ENCODE data around the gene SDK1.

SDK1 gene

DNA sequence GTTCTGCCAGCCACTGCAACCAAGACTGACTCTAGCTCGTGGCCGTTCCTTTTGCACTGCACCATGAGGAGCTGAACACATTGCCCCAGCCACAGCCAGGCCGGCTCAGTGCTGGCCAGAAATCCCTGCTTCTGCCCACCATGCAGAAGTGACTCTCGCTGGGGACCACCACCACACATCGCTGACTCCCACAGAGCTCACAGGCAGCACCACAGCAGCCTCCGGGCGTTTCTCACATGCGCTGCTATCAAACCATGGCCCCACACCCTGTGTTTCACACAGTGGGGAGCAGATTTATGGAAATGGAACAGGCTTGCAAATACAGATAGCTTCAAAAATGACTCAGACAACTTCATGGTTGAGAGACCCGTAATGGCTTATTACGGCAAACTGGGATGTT, 15.4 kb upstream of the SDK1 start:
- no peak for DNase-seq

DNA sequence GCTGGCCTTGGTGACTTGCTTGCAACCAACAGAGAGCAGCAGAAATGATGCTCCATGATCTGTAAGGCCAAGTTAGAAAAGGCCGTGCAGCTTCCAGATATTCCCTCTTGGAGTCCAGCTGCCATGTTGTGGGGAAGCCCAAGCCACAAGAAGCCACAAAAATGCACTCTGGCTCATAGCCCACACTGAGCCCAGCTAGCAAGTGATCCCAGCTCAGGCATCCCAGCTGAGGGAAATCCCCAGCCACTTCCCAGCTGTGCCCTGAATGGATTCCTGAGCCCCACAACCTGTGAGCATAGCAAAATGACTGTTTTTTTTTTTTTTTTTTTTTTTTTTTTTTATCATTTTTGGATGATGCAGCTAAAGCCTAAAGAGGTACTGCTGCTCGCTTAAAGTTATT, 11.1 kb upstream of the SDK1 start:
- no peak for DNase-seq

GRCh38 chr7:3292694-3293093, 8.4 kb upstream of the SDK1 start:
- DNase-seq, result no peak

DNA sequence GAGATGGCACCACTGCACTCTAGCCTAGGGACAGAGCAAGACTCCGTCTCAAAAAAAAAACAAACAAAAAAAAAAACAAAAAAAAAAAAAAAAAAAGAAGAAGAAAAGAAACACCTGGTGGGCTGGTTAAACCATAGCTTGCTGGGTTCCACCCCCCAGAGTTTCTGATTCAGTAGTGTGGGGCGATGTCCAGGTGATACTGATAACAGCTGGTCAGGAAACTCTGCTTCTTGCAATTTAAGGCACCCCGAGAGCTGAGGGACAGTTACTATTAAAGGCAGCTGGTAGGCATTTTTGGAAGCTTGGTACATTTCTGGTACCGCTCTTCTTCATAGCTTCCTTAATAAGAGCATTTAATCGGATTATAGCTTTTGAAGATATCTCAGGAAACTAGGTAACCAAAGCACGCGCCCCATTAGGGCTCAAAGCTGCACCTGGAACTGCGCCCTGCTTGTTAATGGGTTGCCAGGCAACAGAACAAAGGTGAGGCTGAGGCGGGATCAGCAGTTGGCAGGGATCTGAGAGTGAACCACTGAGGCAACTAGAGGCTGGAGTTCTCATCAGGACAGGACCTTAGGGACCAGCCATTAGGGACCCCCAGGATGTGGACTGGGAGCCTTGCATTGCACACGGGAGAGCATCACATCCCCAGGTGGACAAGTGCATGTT, 6.5 kb upstream of the SDK1 start:
- DNase-seq, result peak; percentile 90

DNA sequence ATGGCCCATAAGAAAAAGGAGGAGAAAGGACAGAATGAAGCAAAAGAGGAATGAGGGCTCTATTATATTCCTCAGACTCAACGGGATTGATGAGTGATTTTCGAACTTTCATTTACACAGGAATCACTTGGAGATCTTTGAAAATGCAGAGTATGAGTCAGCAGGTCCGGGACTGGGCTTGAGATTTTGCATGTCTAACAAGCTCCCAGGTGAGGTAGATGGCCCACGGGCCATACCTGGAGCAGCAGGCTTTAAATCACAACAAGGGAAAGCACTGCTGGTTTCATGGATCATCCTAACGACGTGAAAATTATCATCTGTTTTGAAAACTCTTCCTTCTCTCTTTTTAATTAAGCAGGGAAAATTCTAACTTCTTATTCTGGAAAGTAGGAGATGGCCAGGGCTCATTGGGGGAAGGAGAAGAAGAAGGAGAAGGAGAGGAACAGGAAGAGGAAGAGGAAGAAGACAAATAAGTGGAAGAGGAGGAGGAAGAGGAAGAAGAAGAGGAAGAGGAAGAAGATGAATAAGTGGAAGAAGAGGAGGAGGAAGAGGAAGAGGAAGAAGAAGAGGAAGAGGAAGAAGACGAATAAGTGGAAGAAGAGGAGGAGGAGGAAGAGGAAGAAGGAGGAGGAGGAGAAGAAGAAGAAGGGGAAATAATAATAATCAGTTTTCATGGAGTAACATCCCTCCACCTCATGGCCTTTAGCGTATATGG, 3.8 kb upstream of the SDK1 start:
- no peak for DNase-seq

DNA sequence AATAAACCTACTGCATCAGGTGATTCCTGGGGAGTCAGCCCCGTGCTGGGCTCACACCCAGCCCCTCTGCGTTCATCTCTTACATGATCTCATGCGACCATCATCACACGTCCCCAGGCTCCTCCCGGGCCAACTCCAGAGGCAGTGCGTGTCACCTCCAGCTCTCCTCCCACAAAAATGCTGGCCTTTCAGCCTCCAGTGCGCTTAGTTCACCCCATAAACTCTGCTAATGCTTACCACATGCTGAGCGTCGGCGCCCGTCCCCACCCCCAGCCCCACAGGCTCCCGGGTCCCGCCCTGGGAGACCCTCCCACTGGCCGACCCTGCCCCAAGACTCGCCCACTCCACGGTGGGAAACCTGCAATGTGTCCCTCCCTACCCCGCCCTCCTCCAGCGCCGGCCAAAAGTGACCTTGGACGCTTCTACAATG, 816 bp upstream of the SDK1 start:
- DNase-seq, result peak; percentile 18

GRCh38 chr7:3301449-3301731, 338 bp downstream of the SDK1 start:
- no peak for DNase-seq

DNA sequence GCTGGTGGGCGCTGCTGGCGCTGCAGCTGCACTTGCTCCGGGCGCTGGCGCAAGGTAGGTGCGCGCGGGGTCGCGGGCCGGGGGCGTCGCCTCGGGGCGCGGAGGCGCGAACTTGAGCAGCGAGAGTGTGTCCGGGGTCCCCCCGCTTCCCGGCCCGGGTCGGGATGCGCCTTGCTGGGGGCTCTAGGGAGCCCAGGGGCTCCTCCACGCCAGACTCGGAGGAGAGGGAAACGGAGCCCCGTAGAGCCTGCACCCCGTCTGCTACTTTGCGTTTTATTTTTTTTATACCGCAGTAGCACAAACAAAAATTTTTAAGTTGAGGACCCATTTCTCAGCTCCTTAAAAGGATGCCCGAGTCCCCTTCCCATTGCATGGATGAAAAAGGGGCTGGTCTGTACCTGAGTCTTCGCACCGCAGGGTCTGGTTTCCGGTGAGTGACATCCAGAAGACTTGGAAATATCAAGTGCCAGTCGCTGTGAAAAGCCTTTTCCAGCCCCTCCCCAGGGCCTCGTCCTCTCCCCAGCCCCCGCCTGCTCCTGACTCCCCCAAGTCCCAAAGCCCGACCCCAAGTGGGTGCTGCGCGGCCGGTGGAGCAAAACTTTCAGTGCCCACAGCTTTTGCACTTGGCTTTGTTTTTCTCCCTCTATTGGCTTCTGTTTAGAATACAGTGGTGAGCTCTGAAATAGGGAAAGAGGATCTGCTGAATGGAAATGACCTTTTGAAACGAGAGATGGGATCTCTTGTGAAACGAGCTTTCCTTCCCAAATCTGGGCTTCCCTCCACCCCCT, 973 bp downstream of the SDK1 start:
- DNase-seq, result peak; percentile 59

DNA sequence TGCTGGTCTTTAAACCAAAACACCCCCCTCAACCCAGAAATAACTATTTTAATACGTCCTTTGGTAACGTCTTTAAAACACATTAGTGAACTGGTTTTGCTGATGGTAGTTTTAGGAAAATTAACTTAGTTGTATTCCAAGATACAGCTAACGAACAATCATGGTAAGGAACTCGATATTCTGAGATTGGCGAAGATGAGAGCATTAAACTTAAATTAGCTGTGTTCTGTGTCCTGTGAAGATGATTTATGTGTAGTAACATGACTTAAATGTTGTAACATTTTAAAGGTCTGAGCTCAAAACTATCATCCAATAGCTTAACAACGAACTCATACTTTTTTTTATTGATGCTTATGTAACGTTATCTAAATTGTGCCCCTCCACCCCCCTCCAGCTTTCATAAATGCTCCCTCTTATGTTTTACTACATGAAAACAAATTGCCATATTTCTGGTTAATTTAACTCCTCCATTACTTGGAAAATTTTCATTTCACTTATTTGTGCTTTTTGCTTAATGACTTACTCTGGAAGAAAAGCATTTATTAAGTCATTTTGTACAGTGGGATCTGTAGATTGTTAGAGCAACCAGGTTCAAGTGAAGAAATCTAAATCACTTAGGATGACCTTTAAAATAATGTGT, 1.7 kb downstream of the SDK1 start:
- DNase-seq, result no peak

DNA sequence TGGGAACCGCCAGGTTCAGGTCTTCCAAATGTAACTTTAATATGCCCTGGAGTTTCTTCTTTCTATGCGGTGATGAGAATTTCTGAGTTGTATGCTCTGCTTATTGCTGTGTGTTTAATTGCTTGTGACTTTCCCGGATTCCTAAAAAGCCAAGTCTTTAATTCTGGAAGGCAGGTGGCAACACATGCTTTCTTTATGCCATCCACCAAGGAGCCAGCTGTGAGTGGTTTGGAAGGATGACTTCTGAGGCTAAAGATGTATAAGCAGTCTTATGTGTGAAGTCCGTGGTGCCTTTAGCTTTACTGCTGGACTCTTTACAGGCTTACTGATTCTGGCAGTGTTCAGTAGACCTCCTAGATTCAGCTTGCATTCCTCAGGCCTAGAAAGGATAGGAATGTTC, 3.1 kb downstream of the SDK1 start:
- DNase-seq, result no peak

DNA sequence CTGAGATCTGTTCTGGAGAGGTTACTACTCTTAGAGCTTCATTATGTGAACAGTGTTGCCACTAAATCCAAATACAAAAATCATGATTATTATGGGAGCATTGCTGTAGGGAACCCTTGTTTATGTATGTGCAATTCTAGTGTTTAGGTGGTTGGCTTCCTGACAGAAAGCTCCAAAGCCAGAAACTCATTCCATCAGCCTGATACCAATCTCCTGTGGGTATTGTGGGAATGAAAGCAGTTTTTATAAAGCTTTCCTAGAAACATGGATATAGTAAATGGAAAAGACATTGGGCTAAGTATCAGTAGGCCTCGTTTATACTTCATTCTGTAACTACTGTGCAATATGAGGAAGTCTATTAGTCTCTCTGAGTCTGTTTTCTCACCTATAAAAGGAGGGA, 6.4 kb downstream of the SDK1 start:
- DNase-seq, result no peak

GRCh38 chr7:3309140-3309539, 8.1 kb downstream of the SDK1 start:
- no peak for DNase-seq

- no peak for DNase-seq
These were observed 8.9 kb downstream of the SDK1 start for GRCh38 chr7:3309956-3310355.

- no peak for DNase-seq
These were observed 9.8 kb downstream of the SDK1 start for GRCh38 chr7:3310884-3311283.

- no peak for DNase-seq
These were observed 11.5 kb downstream of the SDK1 start for GRCh38 chr7:3312583-3312982.

DNA sequence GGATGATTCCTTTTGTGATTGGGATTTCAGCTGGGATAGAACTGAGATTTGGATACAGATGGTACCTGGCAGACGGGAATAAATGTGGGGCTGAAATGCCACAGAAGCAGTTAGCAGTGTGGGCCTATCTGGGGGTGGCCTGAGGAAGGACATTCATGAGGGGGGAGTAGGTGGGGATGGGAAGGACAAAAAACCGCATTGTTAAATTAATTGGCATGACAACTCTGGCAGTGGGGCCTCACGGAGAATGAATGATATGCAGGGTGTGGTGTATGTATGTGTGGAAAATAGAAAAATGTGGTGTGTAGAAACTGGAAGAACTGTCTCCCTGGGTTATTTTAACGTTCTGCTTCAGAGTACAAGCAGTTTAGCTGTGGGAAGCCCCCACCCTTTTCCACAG, 17.8 kb downstream of the SDK1 start:
- no peak for DNase-seq

GRCh38 chr7:3321206-3321605, 20.2 kb downstream of the SDK1 start:
- no peak for DNase-seq

- DNase-seq, result no peak
These were observed 20.7 kb downstream of the SDK1 start for GRCh38 chr7:3321745-3322144.

- DNase-seq, result no peak
These were observed 25.2 kb downstream of the SDK1 start for GRCh38 chr7:3326246-3326645.

DNA sequence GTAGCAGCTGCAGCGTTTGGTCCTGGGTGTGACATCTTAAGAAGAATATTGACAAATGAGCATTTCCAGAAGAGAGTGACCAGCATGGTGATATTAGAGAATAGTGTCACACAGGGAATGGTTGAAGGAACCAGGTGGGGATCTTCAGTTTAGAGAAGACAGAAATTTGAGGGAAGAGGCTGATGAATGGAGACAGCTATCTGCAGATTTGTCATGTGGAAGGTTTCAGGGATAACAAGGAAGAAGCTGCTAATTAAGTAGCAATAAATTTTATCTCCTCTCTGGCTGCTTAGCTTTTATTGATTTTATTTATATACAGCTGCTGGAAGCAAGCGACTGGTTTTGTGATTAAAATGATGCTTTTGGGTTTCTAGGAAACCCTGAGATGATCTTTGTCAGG, 26.0 kb downstream of the SDK1 start:
- DNase-seq, result no peak

- DNase-seq, result no peak
These were observed 26.6 kb downstream of the SDK1 start for GRCh38 chr7:3327655-3328054.

GRCh38 chr7:3332308-3332707, 31.3 kb downstream of the SDK1 start:
- no peak for DNase-seq

GRCh38 chr7:3333861-3334260, 32.8 kb downstream of the SDK1 start:
- DNase-seq, result no peak

Measured in NCI-H345 (cell line).